ENCODE measurements around the gene CD177. TPM values are rescaled to one million over a fixed set of nuclear protein-coding genes. Genes with fewer than 3 reads are reported as not detected.
A peak's percentile ranks its signal among the peaks of the same experiment; 100 is the strongest.
"Not testable (repeated sequence)": the region's sequence is repeated elsewhere in the genome, so short reads cannot be mapped to it uniquely, and the experiment has no call there.

The CD177 gene
- polyA plus RNA-seq, 1 of the 3 experiments (the other 2 are of a cell fraction), result 0.54 TPM

- no peak overlapping the region for H3K9ac ChIP-seq
- no peaks in the 10 kb centered on the region for H3K4me1 ChIP-seq (ENCODE audit: control insufficient read depth in 1 of 2, insufficient read depth in 2 of 2, low read depth in 1 of 2, low read length in 1 of 2)
- H4K20me1 ChIP-seq (ENCODE audit: insufficient read depth), result no peaks in the 10 kb centered on the region
- H3K27ac ChIP-seq (ENCODE audit: low read depth in 2 of 2, low read length in 1 of 2), result no peak overlapping the region
- H3F3A ChIP-seq (replicated peaks; ENCODE audit: insufficient read depth), result no peaks in the 10 kb centered on the region
- no peaks in the 10 kb centered on the region for H3K9me2 ChIP-seq
- no peaks in the 10 kb centered on the region for H3K79me2 ChIP-seq (ENCODE audit: insufficient read depth)
- WGBS (ENCODE audit: low lambda C conversion rate), result 15% methylated on average over 4 of the region's 4 CpGs
- no peak overlapping the region for H3K4me2 ChIP-seq
- H3K27me3 ChIP-seq (ENCODE audit: insufficient read depth), result peaks cover 29% of the 10 kb centered on the region
- ChIA-PET CTCF (interaction anchor here (0.8 to 1.5 kb wide), 3 partner anchors 48 to 74 kb away, joined by 3 to 4 read pairs (median 3); no protein-coding TSS in a partner anchor), POLR2A (no interaction called here)
- TF ChIP-seq TEAD4 (IDR thresholded peaks at IDR 0.05; ENCODE audit: borderline replicate concordance, insufficient read depth) (no peak), TCF12 (IDR thresholded peaks at IDR 0.05) (no peak), CHD2 (IDR thresholded peaks at IDR 0.05; ENCODE audit: low read length, partially characterized antibody) (no peak), JUND (IDR thresholded peaks at IDR 0.05) (no peak), RAD21 (IDR thresholded peaks at IDR 0.05; ENCODE audit: low read length) (no peak), MXI1 (IDR thresholded peaks at IDR 0.05; ENCODE audit: low read depth, low read length) (no peak), SIN3A (IDR thresholded peaks at IDR 0.05; ENCODE audit: borderline replicate concordance, low read depth, low read length) (no peak), TAF1 (IDR thresholded peaks at IDR 0.05; ENCODE audit: borderline replicate concordance, low read depth, low read length) (no peak), YY1 (IDR thresholded peaks at IDR 0.05; ENCODE audit: low read depth) (no peak), FOXJ3 (CRISPR knock-in tag; IDR thresholded peaks at IDR 0.05) (no peak), FOXM1 (IDR thresholded peaks at IDR 0.05; ENCODE audit: low read depth) (no peak), ELF1 (IDR thresholded peaks at IDR 0.05) (no peak), REST (IDR thresholded peaks at IDR 0.05; ENCODE audit: low read depth, low read length) (no peak), GATA2 (CRISPR knock-in tag; IDR thresholded peaks at IDR 0.05) (no peak), EP300 (IDR thresholded peaks at IDR 0.05; ENCODE audit: borderline replicate concordance in 1 of 2, low read depth in 1 of 2, low read length in 1 of 2) (no peak), RCOR1 (IDR thresholded peaks at IDR 0.05; ENCODE audit: low read length) (no peak), PBX3 (IDR thresholded peaks at IDR 0.05) (no peak)
- TF ChIP-seq, protein P1, sequence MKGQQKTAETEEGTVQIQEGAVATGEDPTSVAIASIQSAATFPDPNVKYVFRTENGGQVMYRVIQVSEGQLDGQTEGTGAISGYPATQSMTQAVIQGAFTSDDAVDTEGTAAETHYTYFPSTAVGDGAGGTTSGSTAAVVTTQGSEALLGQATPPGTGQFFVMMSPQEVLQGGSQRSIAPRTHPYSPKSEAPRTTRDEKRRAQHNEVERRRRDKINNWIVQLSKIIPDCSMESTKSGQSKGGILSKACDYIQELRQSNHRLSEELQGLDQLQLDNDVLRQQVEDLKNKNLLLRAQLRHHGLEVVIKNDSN (IDR thresholded peaks at IDR 0.05; ENCODE audit: borderline replicate concordance, low read depth), result no peak
- TF ChIP-seq, protein P2, sequence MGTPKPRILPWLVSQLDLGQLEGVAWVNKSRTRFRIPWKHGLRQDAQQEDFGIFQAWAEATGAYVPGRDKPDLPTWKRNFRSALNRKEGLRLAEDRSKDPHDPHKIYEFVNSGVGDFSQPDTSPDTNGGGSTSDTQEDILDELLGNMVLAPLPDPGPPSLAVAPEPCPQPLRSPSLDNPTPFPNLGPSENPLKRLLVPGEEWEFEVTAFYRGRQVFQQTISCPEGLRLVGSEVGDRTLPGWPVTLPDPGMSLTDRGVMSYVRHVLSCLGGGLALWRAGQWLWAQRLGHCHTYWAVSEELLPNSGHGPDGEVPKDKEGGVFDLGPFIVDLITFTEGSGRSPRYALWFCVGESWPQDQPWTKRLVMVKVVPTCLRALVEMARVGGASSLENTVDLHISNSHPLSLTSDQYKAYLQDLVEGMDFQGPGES (IDR thresholded peaks at IDR 0.05; ENCODE audit: low read depth, low read length), result no peak
- H3K9me3 ChIP-seq, result no peaks in the 10 kb centered on the region
- H3K36me3 ChIP-seq (replicated peaks in 1 of 2; ENCODE audit: control insufficient read depth in 1 of 2, insufficient read depth in 2 of 2, low read length in 1 of 2), result no peaks in the 10 kb centered on the region
- H2AFZ ChIP-seq (ENCODE audit: low read depth), result no peak overlapping the region
- H3K4me3 ChIP-seq (ENCODE audit: low read depth in 2 of 2, low read length in 1 of 2), result no peak overlapping the region
- no peak for DNase-seq
Measured at GRCh38 chr19:43380771-43381386, 27.4 kb downstream of the CD177 start.

DNA sequence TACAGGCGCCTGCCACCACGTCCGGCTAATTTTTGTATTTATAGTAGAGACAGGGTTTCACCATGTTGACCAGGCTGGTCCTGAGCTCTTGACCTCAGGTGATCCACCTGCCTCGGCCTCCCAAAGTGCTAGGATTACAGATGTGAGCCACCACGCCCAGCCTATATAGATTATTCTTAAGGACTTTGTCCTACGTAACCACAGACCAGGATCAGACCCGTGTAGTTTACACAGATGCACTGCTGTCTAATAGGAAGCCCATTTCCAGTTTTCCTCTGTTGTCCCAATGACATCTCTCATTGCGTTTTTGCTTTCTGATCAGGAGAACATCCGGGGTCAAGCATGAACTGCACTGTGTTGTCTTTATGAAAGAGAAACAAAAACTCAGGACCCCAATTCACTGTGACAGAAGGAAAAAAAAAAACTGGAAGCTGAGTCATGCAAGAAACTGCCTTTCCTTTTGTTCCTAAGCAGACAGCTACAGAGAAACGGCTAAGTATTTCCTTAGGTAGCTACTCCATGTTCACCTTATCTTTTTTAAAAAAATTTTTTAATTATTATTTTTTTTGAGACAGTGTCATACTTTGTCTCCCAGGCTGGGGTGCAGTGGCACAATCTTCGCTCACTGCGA, 29.2 kb downstream of the CD177 start:
- H3K36me3 ChIP-seq (replicated peaks in 1 of 2; ENCODE audit: control insufficient read depth in 1 of 2, insufficient read depth in 2 of 2, low read length in 1 of 2); H2AFZ ChIP-seq (ENCODE audit: low read depth); H4K20me1 ChIP-seq (ENCODE audit: insufficient read depth); CTCF ChIA-PET; H3K9me2 ChIP-seq; H3K79me2 ChIP-seq (ENCODE audit: insufficient read depth); H3K27ac ChIP-seq (ENCODE audit: low read depth in 2 of 2, low read length in 1 of 2); H3F3A ChIP-seq (replicated peaks; ENCODE audit: insufficient read depth); POLR2A ChIA-PET; H3K4me1 ChIP-seq (ENCODE audit: control insufficient read depth in 1 of 2, insufficient read depth in 2 of 2, low read depth in 1 of 2, low read length in 1 of 2); H3K9ac ChIP-seq; DNase-seq; H3K9me3 ChIP-seq: not testable (repeated sequence)
- peaks cover 29% of the 10 kb centered on the region for H3K27me3 ChIP-seq (ENCODE audit: insufficient read depth)
- 0 out of 2 replicates have a peak overlapping the region, but pooled peaks have one; percentile 44 for H3K4me2 ChIP-seq
- peak overlapping the region in 1 of 2 experiments; percentile 37; a peak in 1 of 4 replicates for H3K4me3 ChIP-seq (ENCODE audit: low read depth in 2 of 2, low read length in 1 of 2)
- WGBS (ENCODE audit: low lambda C conversion rate), result 12% methylated on average over 11 of the region's 12 CpGs
